ENCODE results near the gene MYLIP.

The MYLIP gene

GRCh38 chr6:16128759-16129622, at the start of gene MYLIP:
Gene MYLIP (plus strand): TSS chr6:16129086. CDS start chr6:16129323, 237 bp downstream.
- peak; percentile 99 for DNase-seq

DNA sequence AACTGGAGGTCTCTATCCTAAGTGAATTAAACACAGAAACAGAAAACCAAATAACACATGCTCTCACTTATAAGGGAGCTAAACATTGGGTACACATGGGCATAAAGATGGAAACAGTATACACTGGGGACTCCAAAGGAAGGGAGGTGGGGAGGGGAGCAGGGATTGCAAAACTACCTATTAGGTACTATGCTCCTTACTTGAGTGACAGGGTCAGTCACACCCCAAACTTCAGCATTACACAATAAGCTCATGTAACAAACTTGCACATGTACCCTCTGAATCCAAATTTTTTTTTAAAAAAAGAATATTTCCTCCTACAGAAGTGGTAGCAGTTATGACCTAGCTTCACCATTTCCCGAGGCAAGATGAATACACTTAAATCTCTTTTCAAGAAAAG, 49.5 kb upstream of the MYLIP start:
- DNase-seq: no peak

DNA sequence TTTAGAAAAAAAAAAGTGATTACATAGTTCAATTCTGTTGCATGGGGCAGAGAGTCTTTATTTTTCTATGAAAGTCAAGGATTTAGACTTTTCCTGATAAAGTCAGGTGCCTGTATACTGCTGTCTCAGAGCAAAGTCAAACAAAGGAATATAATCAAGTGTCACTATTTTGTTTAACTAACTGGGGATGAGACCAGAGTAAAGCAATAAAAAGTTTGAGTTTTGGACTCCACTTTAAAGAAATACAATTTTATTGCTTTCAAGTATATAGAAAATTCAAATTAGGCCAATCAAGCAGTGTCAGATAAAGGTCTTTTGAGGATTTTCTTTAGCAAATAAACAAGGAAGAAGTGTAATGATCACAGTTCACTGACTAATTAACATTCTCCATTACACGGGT, 48.7 kb upstream of the MYLIP start:
- no peak for DNase-seq

DNA sequence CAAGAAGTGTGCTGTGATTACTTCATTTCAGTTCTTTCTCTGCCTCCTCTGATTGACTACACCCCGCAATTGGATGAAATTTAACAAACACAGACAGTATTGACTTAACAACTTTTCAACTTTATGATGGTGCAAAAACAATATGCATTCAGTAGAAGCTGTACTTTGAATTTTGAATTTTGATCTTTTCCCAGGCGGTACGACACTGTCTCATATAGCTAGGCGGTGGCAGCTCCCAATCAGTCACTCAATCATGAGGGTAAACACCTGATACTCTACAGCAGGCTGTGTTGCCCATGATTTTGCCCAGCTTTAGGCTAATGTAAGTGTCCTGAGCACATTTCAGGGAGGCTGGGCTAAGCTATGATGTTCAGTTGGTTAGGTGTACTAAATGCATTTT, 47.6 kb upstream of the MYLIP start:
- no peak for DNase-seq

- no peak for DNase-seq
These were observed 46.5 kb upstream of the MYLIP start for GRCh38 chr6:16082361-16082760.

DNA sequence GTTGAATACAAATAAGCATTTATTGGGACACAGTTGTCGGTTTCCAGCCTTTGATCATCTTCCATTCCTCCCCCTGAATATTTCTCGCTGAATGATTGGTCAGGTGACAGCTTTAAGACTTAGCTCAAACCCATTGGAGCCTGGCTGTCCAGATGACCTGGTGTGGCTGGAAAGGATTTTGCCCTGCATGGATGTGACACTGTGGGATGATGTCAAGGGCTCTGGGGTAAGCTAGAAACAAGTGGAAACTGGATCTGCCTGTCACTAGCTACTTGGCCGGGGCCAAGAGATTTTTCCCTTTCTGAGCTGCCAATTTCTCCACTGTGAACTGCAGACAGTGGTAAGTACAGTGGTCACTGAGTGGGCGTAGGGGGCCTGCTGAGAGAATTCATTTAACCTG, 41.9 kb upstream of the MYLIP start:
- no peak for DNase-seq

DNA sequence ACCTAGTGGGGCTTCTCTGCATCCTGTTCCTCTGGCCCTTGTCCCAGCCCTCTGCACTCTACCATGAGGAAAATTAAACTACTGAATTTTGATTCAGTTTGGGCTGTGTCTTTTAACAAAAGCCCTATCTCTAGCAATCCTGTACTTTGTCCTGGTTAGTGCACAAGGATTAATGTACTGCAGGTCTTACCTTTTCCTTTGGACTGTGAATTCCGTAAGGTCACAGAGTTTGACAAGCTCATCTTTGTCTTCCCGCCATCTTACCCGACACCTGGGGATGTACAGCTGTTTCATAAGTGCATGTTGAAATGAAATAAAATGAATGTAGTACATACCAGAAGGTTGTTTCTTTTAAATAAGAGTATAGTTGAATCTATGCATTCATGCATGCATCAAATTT, 41.5 kb upstream of the MYLIP start:
- no peak for DNase-seq

GRCh38 chr6:16088409-16088808, 40.5 kb upstream of the MYLIP start:
- no peak for DNase-seq

GRCh38 chr6:16089232-16090062, 39.4 kb upstream of the MYLIP start:
- DNase-seq: no peak

DNA sequence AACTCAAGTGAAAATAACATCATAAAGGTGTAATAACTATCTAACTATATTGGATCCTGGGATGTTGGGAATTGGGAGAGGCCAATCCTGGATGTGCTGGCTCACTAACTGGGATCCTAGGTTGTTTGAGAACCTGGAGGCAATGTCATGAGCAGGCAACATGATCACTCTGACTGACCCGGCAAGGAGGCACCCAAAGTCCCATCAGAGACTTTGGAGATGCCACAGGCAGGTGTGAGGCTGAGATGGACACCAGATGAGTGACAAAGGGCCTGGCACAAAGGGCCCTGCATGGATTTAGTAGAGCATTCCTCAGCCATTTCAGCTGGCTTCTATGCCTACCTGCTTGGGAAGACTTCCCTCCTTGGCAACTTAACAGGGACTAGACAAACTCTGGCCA, 38.4 kb upstream of the MYLIP start:
- no peak for DNase-seq

GRCh38 chr6:16090920-16091319, 38.0 kb upstream of the MYLIP start:
- no peak for DNase-seq

DNA sequence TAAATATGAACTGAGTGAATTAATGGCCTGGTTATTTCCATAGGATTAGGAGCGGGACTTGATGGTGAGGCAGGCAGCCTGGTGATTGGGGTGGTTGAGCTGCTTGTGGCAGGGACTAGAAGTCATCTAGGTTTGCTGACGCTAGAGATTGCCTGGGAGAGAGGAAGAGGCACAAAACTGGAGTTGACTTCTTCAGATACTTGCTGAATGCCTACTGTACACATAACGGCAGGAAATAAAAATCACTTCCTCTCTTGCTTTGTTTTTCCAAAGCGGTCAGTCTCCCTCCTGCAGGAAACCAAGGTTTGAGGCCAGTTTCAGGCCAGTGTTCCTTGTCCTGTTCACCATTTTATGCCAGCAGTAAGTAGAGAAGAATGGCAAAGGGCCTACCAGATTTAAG, 36.7 kb upstream of the MYLIP start:
- no peak for DNase-seq

DNA sequence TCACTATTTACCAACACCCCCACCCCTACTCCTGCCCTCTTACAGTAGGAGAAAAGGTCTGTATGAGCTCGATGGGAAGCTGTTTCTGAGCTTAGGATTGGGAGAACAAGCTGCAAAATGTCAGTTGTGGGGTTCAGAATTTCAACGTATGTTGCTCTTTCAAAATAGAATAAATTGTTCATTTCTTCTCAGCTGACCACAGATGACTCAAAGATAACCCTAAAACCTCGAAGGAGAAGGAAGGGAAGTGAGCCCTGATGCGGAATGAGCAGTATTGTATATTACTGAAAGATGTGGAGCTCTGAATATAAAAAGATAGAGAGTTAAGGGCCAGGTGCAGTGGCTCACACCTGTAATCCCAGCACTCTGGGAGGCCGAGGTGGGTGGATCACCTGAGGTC, 35.9 kb upstream of the MYLIP start:
- DNase-seq: no peak

- DNase-seq: no peak
These were observed 33.7 kb upstream of the MYLIP start for GRCh38 chr6:16095180-16095579.

- no peak for DNase-seq
These were observed 31.3 kb upstream of the MYLIP start for GRCh38 chr6:16097382-16098171.

DNA sequence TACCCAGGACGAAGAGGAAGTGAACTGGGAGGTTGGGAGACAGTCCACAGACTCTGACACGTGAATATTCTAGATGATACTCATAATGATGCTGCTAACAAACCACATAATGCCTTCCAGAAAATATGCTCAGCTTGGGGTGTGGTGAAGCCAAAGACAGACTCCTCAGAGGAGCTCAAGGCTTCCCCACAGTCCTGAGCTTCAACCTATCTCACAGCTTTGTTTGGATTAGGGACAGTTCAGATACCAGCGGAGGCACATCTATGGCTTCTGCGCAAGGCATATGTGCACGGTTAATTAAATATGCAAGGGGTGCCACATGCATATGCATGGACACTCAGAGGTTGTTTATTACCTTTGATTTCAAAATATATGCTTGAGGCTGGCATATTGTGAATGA, 30.7 kb upstream of the MYLIP start:
- DNase-seq: no peak

GRCh38 chr6:16102208-16102607, 26.7 kb upstream of the MYLIP start:
- DNase-seq: peak; percentile 80

DNA sequence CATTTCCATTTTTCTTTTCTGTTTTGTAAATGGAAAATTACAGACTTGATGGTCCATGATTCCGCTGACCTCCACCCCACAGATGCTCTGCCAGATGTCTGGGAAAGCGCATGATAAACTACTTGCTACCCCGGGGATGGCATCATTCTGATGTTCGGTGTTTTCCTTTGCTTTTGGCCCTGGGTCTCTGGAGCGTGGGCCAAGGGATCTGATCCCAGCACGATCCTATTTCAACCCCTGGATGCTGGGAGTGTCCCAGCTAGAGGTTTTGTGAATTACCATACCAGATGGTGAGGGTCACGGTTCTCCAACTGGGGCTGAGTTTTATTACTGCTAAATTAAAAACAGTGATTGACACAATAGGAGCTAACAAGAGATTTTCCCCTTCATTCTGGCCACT, 25.2 kb upstream of the MYLIP start:
- peak; percentile 98 for DNase-seq

GRCh38 chr6:16104624-16105433, 24.1 kb upstream of the MYLIP start:
- peak; percentile 95 for DNase-seq

DNA sequence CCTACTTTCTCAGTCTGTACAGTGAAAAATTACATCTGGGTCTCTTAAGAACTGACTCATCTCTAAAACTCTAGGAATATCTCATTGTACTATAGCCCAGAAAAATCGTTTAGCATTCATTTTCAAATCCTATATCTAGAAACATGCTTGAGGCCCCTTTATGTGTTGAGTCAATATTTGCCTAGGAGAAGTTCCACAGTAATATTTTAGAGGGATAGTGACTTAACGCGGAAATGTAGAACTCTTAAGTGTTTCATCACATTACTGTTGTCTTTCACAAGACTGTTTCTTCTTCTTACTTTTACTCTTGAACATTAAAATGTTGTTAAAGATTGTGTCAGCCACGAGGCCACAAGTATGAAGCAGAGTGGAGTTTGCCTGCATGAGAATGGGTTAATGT, 23.0 kb upstream of the MYLIP start:
- DNase-seq: no peak

DNA sequence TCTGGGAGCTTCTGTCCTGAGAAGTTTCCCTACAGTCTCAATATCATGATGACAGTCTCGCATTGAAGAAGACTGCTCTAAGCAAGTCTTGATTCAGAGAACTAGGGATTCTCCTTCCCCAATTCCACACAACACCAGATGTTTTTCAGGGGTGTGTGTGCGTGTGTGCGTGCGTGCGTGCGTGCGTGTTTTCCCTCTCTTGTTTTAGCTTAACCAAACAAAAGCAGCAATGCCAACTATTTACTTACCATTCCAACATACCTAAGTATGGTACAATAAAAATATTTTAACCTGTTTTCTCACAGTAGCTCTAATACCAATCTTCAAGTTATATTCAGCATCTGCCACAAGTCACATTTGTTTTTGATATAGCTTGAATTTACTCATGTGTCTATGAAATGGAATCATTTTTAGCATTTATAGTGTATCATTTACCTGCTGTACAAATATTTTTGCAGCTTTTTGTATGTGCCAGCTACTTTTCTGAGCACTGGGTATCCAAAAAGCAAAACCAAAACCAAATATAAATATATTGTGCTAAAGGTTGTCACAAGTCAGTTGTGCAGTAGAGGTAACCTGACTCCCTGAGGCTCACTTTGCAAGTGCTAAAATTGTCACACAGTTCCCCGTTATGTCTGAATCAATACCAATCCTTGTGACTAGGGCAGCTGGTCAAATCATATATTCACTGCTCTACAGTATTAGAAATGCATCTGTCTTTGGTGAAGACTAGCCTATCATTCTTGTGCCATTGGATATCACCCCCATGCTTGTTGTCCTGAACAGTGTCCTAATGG, 21.7 kb upstream of the MYLIP start:
- DNase-seq: no peak

DNA sequence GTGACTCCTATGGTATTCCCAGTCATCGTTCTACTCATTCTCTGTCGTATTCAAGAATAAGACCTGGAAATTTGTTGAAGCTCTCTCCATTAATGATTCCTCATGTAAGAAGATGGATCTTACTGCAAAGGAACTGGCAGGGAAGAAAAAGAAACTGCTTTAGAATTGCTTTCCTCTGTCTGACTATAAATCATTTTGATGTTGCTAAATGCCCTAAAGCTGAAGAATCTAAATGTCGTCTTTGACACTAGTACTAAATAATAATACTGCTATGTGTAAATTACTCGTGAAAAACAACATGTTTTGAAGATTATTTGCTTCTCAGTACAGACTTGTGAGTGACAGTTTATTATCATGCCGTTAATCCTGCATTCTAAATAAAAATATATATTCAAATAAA, 20.5 kb upstream of the MYLIP start:
- DNase-seq: no peak

All from NCI-H69 (cell line).